Ovary (tissue), 3 donors: Measurements from ENCODE around the gene TBX18.

Source experiments
- EP300 ChIP-seq: sonication (generic); formaldehyde crosslinking; IDR thresholded peaks from one replicate; pipeline ENCODE4 v1.6.1; 2017; ENCODE audit warnings: antibody characterized with exemption
- POLR2A ChIP-seq: fragments of 450-650 bp; IDR thresholded peaks from one replicate; pipeline ENCODE4 v1.6.1; 2017; ENCODE audit warnings: antibody characterized with exemption, mild to moderate bottlenecking, moderate library complexity
- TF ChIP-seq, protein P1 (sequence below), 3 donors: fragments of 450-650 bp in 2 of 3; fragments of 200-600 bp in 1 of 3; IDR thresholded peaks; one replicate each; pipeline versions ENCODE4 v1.5.1 to v1.8.0; 2016 to 2022; ENCODE audit warnings: antibody characterized with exemption in 3 of 3, mild to moderate bottlenecking in 1 of 3
- donor health status: DM: no; HTN: no; CAD: no.

GRCh38 chr6:84804720-84805119 lies 40.3 kb upstream of the TBX18 start:
- TF ChIP-seq, protein P1, sequence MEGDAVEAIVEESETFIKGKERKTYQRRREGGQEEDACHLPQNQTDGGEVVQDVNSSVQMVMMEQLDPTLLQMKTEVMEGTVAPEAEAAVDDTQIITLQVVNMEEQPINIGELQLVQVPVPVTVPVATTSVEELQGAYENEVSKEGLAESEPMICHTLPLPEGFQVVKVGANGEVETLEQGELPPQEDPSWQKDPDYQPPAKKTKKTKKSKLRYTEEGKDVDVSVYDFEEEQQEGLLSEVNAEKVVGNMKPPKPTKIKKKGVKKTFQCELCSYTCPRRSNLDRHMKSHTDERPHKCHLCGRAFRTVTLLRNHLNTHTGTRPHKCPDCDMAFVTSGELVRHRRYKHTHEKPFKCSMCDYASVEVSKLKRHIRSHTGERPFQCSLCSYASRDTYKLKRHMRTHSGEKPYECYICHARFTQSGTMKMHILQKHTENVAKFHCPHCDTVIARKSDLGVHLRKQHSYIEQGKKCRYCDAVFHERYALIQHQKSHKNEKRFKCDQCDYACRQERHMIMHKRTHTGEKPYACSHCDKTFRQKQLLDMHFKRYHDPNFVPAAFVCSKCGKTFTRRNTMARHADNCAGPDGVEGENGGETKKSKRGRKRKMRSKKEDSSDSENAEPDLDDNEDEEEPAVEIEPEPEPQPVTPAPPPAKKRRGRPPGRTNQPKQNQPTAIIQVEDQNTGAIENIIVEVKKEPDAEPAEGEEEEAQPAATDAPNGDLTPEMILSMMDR (IDR thresholded peaks at IDR 0.05): no peak
- TF ChIP-seq EP300: no peak
- no peak for TF ChIP-seq POLR2A
